ENCODE measurements around the gene MCC.

The MCC gene

DNA sequence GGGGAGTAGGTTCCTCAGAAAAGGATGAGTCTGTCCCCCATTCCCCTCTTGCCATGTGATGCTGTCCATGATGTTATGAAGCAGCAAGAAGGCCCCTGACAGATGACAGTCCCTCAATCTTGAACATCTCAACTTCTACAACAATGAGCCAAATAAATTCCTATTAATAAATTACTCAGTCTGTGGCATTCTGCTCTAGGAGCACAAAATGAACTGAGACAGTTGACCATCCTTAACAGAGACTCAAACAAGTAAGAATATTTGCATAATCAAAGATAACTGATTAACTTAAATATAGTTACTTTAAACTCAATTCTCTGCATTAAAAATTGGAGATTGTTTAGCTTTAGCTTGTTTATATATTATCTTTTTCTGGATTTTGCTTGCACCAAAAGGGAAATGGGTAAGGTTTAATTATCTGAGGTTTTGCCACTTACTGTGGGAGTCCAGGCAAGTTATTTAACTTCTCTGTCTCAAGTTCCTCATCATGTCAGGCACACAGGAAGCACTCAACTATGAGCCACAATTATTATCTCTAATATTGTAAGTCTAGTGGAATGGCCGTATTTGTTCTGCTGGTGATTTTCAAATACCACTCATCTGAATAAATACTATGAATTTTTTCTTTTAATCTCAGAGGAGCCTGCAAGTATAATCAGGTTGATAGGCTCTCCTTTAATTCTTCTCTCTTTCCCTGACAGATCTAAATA, 216.4 kb downstream of the MCC start:
- TF ChIP-seq, protein P1, sequence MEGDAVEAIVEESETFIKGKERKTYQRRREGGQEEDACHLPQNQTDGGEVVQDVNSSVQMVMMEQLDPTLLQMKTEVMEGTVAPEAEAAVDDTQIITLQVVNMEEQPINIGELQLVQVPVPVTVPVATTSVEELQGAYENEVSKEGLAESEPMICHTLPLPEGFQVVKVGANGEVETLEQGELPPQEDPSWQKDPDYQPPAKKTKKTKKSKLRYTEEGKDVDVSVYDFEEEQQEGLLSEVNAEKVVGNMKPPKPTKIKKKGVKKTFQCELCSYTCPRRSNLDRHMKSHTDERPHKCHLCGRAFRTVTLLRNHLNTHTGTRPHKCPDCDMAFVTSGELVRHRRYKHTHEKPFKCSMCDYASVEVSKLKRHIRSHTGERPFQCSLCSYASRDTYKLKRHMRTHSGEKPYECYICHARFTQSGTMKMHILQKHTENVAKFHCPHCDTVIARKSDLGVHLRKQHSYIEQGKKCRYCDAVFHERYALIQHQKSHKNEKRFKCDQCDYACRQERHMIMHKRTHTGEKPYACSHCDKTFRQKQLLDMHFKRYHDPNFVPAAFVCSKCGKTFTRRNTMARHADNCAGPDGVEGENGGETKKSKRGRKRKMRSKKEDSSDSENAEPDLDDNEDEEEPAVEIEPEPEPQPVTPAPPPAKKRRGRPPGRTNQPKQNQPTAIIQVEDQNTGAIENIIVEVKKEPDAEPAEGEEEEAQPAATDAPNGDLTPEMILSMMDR (IDR thresholded peaks at IDR 0.05; ENCODE audit: unreplicated experiment in 3 of 3) = no peak
- Mint-ChIP-seq H3K9me3 (no peaks in the 10 kb centered on the region), H3K4me1 (peaks cover 49% of the 10 kb centered on the region), H3K27me3 (ENCODE audit: low read depth) (no peaks in the 10 kb centered on the region), H3K36me3 (ENCODE audit: low read depth) (no peaks in the 10 kb centered on the region), H3K27ac (no peak overlapping the region), H3K4me3 (no peak overlapping the region)

DNA sequence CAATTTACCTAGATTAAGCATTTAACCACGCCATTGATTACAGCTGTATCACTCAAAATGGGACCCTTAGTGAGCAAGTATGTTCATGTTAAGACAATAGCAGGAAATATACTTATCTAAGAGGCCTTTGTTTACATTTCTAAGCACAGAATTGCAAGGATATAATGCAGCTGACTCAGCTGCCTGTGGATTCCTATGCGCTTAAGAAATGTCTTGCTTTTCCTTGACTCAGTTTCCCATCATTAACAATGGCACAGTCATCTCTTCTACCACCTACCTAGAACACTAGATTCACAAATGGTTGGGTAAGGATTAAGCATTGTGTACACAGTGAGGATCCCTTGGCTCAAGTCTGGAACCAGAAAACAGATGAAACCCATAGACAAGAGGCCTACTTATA, 217.2 kb downstream of the MCC start:
- Mint-ChIP-seq H3K4me3 (no peak overlapping the region), H3K9me3 (no peaks in the 10 kb centered on the region), H3K27me3 (ENCODE audit: low read depth) (no peaks in the 10 kb centered on the region), H3K36me3 (ENCODE audit: low read depth) (no peaks in the 10 kb centered on the region), H3K4me1 (peaks cover 50% of the 10 kb centered on the region), H3K27ac (no peak overlapping the region)
- TF ChIP-seq, protein P1 (IDR thresholded peaks at IDR 0.05; ENCODE audit: unreplicated experiment in 3 of 3) = no peak

DNA sequence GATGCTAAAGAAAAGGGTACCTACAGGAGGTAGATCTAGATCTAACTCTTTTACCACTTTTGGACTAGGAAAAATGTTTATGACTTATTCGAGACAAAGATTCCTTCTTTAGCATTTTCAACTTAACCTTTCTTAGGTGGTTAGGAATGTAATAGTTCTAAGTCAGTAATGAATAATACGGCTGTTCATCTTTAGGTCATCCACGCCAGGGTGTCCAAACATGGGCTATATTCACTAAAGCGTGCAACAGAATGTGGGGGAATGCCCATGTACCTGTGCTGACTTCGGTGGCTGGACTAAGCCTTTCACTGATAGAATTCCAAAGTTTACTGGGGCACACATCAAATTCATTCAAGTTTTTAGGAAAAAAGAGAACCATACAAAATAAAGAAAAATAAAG, 218.2 kb downstream of the MCC start:
- Mint-ChIP-seq H3K9me3 (no peaks in the 10 kb centered on the region), H3K27ac (peak overlapping the region in 2 of 3 experiments; percentile 19 to 47), H3K4me3 (no peak overlapping the region), H3K4me1 (peaks cover 52% of the 10 kb centered on the region), H3K27me3 (ENCODE audit: low read depth) (no peaks in the 10 kb centered on the region), H3K36me3 (ENCODE audit: low read depth) (no peaks in the 10 kb centered on the region)
- TF ChIP-seq, protein P1 (IDR thresholded peaks at IDR 0.05; ENCODE audit: unreplicated experiment in 3 of 3) = no peak

DNA sequence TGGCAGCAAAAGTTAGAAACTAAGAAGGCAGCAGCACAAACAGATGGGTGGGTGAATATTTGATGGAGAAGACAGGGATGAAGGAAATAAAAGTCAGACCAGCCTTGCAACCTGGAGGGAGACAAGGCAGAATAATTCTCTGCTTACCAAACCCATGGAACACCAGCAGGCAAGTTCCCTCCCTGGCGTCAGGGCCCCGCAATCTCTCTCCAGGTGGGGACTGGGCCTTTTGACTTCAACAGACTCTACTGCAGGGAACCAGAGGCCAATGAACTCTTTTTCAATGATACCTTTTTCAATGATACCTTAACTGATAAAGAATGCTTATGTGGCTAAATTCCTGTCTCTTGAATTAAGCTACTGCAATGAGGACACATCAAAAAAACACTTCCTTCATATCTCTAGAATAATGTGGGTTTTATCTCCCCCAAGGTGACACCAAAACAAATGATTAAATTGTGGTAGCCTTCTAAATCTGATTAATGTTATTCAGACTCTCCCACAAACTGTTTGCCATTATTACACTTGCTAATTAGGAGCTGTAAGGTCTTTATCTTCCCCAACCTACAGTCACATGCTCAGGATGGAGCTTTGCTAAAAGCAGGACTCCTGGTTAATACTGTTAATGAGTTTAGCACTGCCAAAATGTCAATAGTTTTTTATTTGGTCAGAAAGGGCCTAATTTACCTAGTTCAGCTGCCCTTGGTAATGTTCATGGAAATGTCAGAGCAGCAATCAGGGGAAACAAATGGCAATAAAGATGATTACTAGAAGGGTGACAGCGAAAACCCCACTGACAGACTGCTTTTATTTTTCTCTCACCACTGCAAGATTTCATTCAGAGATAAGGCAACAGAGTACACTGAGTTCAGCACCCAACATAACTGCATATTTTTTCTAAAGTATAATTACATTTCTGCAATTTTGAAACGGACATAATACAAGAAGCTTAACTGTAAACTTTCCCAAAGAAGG, 218.9 kb downstream of the MCC start:
- Mint-ChIP-seq H3K9me3 (no peaks in the 10 kb centered on the region), H3K27me3 (ENCODE audit: low read depth) (no peaks in the 10 kb centered on the region), H3K4me1 (peaks cover 50% of the 10 kb centered on the region)

DNA sequence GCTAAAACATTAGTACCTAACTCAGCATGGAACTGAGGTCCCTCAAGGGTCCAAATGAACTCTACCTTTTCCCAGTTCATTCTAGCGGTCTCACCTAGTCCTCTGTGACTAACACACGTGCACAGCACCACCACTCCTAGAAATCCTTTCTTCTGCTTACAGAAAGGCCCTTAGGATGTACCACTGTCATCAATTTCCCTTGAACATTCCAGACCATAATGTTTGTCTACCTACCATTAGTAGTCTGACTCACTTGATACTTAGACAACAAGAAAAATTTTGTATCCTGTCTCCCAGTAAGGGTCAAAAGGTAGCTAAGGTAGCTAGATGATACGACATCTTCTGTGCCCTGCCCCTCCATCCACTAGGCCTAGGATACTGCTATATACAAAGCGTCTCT, 220.0 kb downstream of the MCC start:
- Mint-ChIP-seq H3K9me3 (no peaks in the 10 kb centered on the region), H3K36me3 (ENCODE audit: low read depth) (no peaks in the 10 kb centered on the region), H3K27me3 (ENCODE audit: low read depth) (no peaks in the 10 kb centered on the region), H3K27ac (no peak overlapping the region), H3K4me3 (no peak overlapping the region), H3K4me1 (peaks cover 51% of the 10 kb centered on the region)
- TF ChIP-seq, protein P1 (IDR thresholded peaks at IDR 0.05; ENCODE audit: unreplicated experiment in 3 of 3) = no peak

More for the DNA sequence above, 218.9 kb downstream of the MCC start:
- no peak overlapping the region for H3K4me3 Mint-ChIP-seq
- H3K36me3 Mint-ChIP-seq (ENCODE audit: low read depth) = no peaks in the 10 kb centered on the region
- TF ChIP-seq, protein P1 (IDR thresholded peaks at IDR 0.05; ENCODE audit: unreplicated experiment in 3 of 3) = no peak
- peak overlapping the region in 2 of 3 experiments; percentile 19 to 47 for H3K27ac Mint-ChIP-seq

Data from nephron (organoid).